ENCODE measurements around the gene TNFRSF12A. TPM values are rescaled to one million over a fixed set of nuclear protein-coding genes. Genes with fewer than 3 reads are reported as not detected.

The TNFRSF12A gene
- total and polyA plus RNA-seq, 9 of the 15 experiments (the other 6 are each of a cell fraction or from before 2014, with no cell fraction given): 0.41 to 61.8 (median 26.5) TPM

DNA sequence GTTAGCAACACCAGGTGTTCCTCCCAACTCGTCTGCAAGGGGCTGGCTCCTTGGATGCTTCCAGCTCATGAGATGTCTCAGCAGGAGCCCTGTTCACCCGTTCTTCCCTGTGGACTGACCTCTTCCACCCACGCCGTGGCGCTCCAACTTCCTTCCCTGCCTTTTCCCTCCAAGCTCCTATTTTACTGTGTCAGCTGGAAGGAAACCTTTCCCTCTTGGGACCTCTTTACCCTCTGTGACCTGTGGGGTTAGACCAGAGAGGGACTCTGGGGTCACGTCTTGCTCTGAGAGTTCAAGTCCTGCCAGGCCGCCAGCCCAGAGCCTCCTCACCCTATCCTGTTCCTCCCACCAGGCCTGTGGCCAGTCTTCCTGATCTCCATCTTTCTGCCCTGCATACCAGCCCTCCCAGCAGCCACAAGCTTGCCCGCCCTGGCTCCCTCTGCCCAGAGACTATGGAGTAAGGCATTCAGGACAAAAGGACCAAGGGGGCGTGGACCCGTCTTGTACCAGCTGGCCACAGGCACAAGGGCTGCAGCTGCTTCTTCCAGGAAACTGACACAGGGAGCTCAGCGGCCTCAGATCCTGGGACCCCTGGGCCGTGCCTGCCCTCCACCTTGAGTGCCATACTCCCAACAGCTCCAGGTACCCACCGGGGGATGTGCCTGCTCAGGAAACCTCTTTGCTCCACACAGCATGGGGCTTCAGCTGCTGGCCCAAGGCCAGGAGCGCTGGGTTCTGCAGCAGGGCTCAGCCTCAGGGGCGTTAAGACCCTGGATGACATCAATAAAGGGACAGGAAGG is 48.0 kb upstream of the TNFRSF12A start:
- H3K9me3 ChIP-seq (replicated peaks; ENCODE audit: control insufficient read depth, insufficient read depth, low read depth, low read length): no peaks in the 10 kb centered on the region
- BruUV-seq (replicated peaks): no TSS peak
- CTCF ChIA-PET (ENCODE audit: low intra/inter-chr PET ratio): no interaction called here
- no peaks in the 10 kb centered on the region for H3K27me3 ChIP-seq (ENCODE audit: control insufficient read depth in 2 of 2, insufficient read depth in 2 of 2, low read length in 2 of 2)
- H3K4me2 ChIP-seq (ENCODE audit: insufficient read depth, low read length): no peak overlapping the region
- 67% methylated on average over 14 of the region's 15 CpGs for WGBS (ENCODE audit: insufficient coverage, low coverage, missing lambda C conversion rate)
- peak overlapping the region in 1 of 2 experiments; percentile 99; a peak in 2 of 4 replicates for H3K9ac ChIP-seq (ENCODE audit: insufficient read depth in 1 of 2, low read depth in 2 of 2, low read length in 2 of 2)
- H3K9me1 ChIP-seq (ENCODE audit: control insufficient read depth, insufficient read depth, low read length): peaks cover 3% of the 10 kb centered on the region
- H2AFZ ChIP-seq (ENCODE audit: low read depth, low read length): no peak overlapping the region
- peaks cover 31% of the 10 kb centered on the region for H3K79me2 ChIP-seq (ENCODE audit: control insufficient read depth, insufficient read depth, low read length)
- POLR2A ChIA-PET: interaction anchor here (0.5 to 2.1 kb wide), 8 partner anchors 8 to 1006 kb away, joined by 3 to 17 read pairs (median 3); partner anchors contain the start of genes KREMEN2 and PKMYT1
- peak in 1 of 4 experiments; percentile 32 for DNase-seq (ENCODE audit: extremely low read depth in 1 of 4, low spot score in 3 of 4)
- intact Hi-C loops (cut with micrococcal nuclease) (no loop called here), in situ Hi-C loops (cut with MboI) (no loop called here)
- peaks cover 25% of the 10 kb centered on the region for H4K20me1 ChIP-seq (replicated peaks; ENCODE audit: control insufficient read depth, insufficient read depth, low read length)
- no peak overlapping the region; the same call in 2 of the 3 replicates for H3K27ac ChIP-seq (ENCODE audit: extremely low read depth, low read depth, low read length)
- H3K36me3 ChIP-seq (ENCODE audit: control insufficient read depth, insufficient read depth, low read length): peaks cover 64% of the 10 kb centered on the region; the same call in 2 of the 3 replicates
- no peak for ATAC-seq
- FAIRE-seq: no peak
- peaks cover 15 to 96% of the 10 kb centered on the region in 2 experiments for H3K4me1 ChIP-seq (replicated peaks in 1 of 2; ENCODE audit: control insufficient read depth in 2 of 2, insufficient read depth in 2 of 2, low read length in 2 of 2)
- H3K4me3 ChIP-seq: no peak overlapping the region
- TF ChIP-seq ZBED1 (IDR thresholded peaks at IDR 0.05) (peak; percentile 73; the same call in 1 of the 2 replicates), NFIC (IDR thresholded peaks at IDR 0.05) (peak; percentile 80), MBD2 (IDR thresholded peaks at IDR 0.05; ENCODE audit: borderline replicate concordance, low read depth) (no peak; the same call in 1 of the 2 replicates), POLR2B (IDR thresholded peaks at IDR 0.05; ENCODE audit: low read depth, partially characterized antibody) (peak; percentile 45), MYNN (IDR thresholded peaks at IDR 0.05) (0 out of 2 replicates have a peak, but pooled peaks have one; percentile 15), MYNN (CRISPR knock-in tag; IDR thresholded peaks at IDR 0.05) (no peak), RBFOX2 (IDR thresholded peaks at IDR 0.05; ENCODE audit: low read depth, low read length) (peak; percentile 52), POLR2AphosphoS2 (IDR thresholded peaks at IDR 0.05; ENCODE audit: low read length) (peak; percentile 13), CBX8 (IDR thresholded peaks at IDR 0.05; ENCODE audit: borderline replicate concordance, extremely low read depth, low read depth, low read length, poor library complexity, severe bottlenecking) (no peak), SMAD3 (CRISPR knock-in tag; conservative IDR thresholded peaks at IDR 0.05) (no peak), POLR2H (tag; IDR thresholded peaks at IDR 0.05; ENCODE audit: low read depth) (no peak), SIRT6 (IDR thresholded peaks at IDR 0.05; ENCODE audit: low read depth, low read length) (no peak), SUPT5H (IDR thresholded peaks at IDR 0.05) (peak; percentile 71), CREB1 (IDR thresholded peaks at IDR 0.05) (0 out of 2 replicates have a peak, but pooled peaks have one; percentile 6), CREB1 (CRISPR knock-in tag; IDR thresholded peaks at IDR 0.05) (no peak)
- TF ChIP-seq, protein P1, sequence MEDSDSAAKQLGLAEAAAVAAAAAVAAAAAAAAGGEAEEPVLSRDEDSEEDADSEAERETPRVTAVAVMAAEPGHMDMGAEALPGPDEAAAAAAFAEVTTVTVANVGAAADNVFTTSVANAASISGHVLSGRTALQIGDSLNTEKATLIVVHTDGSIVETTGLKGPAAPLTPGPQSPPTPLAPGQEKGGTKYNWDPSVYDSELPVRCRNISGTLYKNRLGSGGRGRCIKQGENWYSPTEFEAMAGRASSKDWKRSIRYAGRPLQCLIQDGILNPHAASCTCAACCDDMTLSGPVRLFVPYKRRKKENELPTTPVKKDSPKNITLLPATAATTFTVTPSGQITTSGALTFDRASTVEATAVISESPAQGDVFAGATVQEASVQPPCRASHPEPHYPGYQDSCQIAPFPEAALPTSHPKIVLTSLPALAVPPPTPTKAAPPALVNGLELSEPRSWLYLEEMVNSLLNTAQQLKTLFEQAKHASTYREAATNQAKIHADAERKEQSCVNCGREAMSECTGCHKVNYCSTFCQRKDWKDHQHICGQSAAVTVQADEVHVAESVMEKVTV (CRISPR knock-in tag; IDR thresholded peaks at IDR 0.05): no peak
- TF ChIP-seq, protein P2, sequence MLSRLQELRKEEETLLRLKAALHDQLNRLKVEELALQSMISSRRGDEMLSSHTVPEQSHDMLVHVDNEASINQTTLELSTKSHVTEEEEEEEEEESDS (CRISPR knock-in tag; IDR thresholded peaks at IDR 0.05): no peak
- TF ChIP-seq, protein P3, sequence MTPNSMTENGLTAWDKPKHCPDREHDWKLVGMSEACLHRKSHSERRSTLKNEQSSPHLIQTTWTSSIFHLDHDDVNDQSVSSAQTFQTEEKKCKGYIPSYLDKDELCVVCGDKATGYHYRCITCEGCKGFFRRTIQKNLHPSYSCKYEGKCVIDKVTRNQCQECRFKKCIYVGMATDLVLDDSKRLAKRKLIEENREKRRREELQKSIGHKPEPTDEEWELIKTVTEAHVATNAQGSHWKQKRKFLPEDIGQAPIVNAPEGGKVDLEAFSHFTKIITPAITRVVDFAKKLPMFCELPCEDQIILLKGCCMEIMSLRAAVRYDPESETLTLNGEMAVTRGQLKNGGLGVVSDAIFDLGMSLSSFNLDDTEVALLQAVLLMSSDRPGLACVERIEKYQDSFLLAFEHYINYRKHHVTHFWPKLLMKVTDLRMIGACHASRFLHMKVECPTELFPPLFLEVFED (CRISPR knock-in tag; conservative IDR thresholded peaks at IDR 0.05): 0 out of 2 replicates have a peak, but pooled peaks have one; percentile 55
- TF ChIP-seq, protein P4, sequence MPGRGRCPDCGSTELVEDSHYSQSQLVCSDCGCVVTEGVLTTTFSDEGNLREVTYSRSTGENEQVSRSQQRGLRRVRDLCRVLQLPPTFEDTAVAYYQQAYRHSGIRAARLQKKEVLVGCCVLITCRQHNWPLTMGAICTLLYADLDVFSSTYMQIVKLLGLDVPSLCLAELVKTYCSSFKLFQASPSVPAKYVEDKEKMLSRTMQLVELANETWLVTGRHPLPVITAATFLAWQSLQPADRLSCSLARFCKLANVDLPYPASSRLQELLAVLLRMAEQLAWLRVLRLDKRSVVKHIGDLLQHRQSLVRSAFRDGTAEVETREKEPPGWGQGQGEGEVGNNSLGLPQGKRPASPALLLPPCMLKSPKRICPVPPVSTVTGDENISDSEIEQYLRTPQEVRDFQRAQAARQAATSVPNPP (IDR thresholded peaks at IDR 0.05; ENCODE audit: borderline replicate concordance, insufficient read depth, insufficient read length): no peak

Data from K562 (cell line).